ENCODE results near the gene SLC39A7.

The SLC39A7 gene

GRCh38 chr6:33171016-33171879 lies 29.4 kb upstream of the SLC39A7 start:
- no peak for DNase-seq

GRCh38 chr6:33171880-33172687 lies 28.6 kb upstream of the SLC39A7 start:
- DNase-seq, result no peak

DNA sequence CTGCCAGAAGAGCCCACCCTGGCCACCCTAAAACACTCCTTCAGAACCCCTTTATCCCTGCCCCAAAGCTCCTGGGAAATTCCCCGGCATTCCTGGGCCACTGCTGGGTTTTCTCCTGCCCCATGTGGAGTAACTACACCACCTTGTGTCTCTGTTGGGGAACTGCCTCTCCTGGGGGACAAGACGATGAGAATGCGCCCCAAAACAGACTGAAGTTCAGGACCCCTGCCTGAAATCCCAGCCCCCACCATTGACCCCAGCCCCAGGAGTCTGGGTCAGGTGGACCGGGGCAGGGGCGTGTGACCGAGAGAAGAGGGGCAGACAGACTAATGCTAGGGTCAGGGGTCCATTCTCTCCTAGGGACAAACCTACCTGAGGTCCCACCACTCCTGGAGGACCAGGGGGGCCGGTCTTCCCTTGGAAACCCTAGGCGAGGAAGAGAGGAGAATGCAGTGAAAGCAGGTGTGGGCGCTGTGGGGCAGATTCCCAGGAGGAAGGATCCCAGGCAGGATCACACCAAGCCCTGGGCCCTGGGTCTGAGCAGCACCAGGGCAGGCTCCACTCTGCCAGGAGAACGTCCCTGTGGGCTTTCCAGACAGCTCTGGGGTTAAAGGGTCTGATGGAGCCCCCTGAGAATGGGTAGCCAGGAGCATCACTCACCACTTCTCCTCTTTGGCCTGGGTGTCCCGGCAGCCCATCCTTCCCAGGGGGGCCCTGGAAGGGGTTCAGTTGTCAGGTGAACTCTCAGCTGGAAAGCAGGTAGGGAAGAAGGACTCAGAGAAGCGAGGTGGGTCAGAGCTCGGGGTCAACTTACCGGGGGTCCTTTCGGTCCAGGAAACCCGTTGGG lies 27.8 kb upstream of the SLC39A7 start:
- no peak for DNase-seq

DNA sequence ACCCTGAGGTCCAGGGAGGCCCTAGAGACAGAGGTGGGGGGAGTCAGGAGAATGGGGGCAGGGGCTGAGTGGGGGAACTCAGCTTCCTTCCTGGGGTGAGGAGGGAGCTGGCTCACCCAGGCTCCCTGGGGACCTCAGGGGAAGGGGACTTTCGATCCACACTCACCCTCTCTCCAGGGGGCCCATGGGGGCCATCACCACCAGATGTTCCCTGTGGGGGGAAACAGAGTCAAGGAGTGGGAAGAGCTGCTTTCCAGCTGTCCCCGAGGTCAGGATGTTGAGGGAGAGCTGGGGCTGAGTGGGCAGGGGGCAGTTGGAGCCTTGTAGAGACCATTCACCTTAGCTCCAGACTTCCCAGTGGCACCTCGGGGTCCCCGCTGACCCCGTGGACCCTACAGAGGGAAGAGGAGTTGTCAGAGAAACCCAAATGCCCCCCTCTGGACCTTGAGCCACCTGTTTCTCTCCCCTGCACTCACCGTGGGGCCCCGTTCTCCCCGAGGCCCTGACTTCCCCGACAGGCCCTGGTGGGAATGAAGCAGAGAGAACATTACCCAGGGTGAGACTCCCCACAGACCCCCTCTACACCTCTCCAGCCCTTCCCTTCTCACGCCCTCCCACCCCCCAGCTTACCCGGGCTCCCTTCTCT lies 27.0 kb upstream of the SLC39A7 start:
- no peak for DNase-seq

DNA sequence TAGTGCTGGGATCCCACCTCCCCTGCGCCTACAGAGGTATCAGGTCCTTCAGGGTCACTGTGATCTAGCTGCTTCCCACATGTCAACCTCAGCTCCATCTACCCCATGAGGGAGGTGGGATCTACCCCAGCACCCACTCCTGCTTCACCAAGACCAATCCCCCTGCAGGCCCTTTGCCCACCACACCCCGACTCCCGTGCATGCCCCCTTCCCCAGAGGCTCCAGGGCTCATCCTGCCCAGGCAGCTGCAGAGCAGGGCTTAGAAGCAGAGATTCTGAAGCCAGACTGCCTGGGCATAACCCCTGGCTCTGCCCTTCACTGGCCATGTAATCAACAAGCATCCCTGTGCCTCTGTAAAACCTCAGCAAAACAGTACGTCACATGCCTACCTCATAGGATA lies 25.9 kb upstream of the SLC39A7 start:
- no peak for DNase-seq

DNA sequence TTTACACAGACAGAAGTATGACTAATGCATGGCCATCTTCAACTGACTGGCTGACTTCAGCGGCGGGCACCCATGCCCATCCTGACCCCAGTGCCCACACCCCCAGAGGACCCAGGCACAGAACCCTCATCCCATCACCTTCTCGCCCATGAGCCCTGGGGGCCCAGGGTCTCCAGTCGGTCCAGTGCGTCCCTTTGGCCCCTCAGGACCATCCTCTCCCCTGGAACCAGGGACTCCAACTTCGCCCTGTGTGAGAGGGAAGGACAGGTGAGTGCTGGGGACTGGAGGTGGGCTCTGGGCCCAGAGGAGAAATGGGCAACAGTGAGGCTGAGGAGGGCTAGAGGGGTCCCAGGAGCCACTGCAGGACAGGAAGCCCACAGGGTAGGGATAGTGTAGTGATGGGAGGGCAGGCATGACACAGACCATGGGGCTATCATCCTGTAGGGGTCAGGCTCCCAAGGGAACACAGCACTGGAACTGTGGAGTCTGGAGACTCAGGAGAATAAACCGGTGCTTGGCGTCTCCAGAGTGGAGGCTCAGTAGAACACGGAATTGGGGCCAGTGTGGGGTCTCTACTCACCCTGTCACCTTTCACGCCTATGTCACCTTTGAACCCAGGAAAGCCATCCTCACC lies 25.1 kb upstream of the SLC39A7 start:
- no peak for DNase-seq

- no peak for DNase-seq
Observed at GRCh38 chr6:33176906-33177305, 23.8 kb upstream of the SLC39A7 start.

- no peak for DNase-seq
Observed at GRCh38 chr6:33177552-33178446, 22.9 kb upstream of the SLC39A7 start.

- DNase-seq, result no peak
Observed at GRCh38 chr6:33178755-33179475, 21.8 kb upstream of the SLC39A7 start.

DNA sequence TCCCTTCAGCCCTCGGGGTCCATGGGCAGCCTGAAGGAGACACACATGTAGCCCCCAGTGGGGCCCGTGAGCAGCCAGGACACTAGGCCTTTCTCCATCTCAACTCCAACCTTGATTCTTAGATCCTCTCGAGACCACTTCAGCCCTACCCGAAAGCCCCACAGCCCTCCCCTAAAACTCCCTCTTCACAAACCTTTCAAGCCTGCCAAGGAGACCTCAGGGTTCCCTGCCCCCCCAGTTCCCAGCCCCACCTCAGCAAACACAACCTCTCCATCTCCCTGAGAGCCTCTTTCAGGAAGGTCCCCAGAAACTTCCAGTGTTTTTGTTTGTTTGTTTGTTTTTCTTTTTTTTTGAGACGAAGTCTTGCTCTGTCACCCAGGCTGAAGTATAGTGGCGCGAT lies 19.5 kb upstream of the SLC39A7 start:
- DNase-seq, result no peak

GRCh38 chr6:33183071-33183683 lies 17.5 kb upstream of the SLC39A7 start:
- DNase-seq, result no peak

- no peak for DNase-seq
Observed at GRCh38 chr6:33185190-33185589, 15.5 kb upstream of the SLC39A7 start.

DNA sequence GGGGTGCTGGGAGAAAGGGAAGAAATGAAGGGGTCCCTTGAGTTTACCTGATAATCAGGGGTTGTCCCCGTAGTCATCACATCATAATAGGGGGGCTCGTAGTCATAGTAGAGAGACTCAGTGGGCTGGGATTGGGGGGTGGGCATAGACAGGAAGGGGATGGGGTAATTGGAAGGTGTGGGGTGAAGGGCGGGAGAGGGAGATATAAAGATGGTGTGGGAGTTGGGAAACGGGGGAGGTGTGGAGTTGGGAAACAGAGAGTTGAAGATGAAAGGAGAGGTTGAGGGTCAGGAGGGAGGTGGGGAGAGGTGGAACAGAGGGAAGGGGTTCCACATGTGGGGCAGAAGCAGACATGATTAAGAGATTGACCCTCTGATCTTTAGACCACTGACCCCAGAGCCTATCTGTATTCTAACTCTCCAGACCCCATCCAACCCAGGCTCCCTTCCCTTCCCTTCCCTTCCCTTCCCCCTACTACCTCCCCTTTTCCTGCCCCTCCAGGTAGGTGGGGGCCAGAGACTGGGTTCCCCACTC lies 14.9 kb upstream of the SLC39A7 start:
- DNase-seq, result no peak

DNA sequence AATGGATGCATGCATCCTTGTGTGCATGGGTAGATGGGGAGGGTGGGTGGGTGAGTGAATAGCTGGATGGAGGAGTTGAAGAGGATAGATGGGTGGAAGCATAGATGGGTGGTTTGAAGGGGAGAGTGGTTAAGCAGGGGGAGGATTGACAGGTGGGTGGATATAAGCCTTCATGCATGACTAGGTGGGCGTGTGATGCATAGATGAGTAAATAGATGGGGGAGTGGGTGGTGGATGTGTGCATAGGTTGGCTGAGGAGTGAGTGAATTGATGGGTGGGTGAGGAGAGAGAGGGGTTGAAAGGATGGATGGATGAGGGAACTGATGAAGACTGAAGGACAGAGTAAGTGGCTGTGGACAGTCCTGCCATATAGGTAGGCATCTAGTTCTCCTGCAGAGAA lies 12.9 kb upstream of the SLC39A7 start:
- DNase-seq, result no peak

DNA sequence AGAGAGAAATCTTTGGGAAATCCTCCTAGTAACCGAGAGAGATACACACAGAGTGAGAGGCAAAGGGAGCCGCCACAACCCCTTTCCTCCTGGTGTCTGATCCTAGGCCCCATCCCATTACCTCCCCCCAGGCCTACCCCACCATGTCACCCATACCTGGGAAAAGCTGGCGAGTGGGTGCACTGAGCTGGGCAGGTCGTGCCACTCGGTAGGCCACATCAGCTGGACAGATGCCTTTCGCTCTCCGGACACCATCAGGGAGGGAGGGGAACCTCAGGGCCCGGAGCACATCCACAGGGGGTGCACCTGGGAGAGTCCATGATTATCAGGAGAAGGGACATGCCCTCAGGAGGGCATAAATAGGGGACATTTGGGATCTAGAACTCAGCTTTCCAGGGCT lies 11.5 kb upstream of the SLC39A7 start:
- no peak for DNase-seq

- DNase-seq, result no peak
Observed at GRCh38 chr6:33189625-33190448, 10.8 kb upstream of the SLC39A7 start.

DNA sequence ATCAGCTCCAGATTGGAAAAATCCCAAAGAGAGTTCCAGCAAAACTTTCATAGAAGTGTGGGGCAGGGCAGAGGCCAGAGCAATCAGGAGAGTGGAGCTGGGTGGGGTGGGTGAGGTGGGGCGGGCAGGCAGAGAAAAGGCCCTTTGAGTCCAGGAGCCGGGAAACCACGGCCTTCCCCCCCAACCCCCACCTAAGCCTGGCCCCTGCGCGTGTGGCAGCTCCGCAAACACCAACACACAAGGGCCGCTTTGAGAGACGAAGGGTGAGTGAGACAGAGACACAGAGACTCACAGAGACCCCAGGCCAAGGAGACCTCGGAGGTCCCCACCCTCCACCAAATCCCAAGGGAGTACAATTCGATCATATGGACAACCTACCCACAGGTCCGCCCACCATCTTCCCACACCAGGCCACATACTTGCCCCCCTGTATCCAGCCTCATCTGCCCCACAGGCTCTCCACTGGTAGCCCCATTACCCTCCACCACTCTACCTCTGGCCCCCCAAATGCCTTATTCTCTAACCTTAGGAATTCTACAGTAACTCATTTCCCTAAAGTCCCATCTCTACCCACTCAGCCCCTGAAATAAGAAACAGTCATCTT lies 10.1 kb upstream of the SLC39A7 start:
- no peak for DNase-seq

GRCh38 chr6:33191383-33192104 lies 9.1 kb upstream of the SLC39A7 start:
- no peak for DNase-seq
